Osteoblast (primary cell): ENCODE results near the gene VPS26C. TPM values are rescaled to one million over a fixed set of nuclear protein-coding genes. Genes with fewer than 3 reads are reported as not detected.

Experiments used
- DNase-seq: peaks from one replicate; pipeline ENCODE4 v3.0.0; 2011; ENCODE audit warnings: low spot score, mixed read lengths; ENCODE audit not compliant: insufficient read length; ENCODE audit errors: missing footprints
- H2AFZ ChIP-seq: 2 replicates; pipeline ENCODE4 v1.6.0; 2011; ENCODE audit warnings: mild to moderate bottlenecking, low read length
- H3K27ac ChIP-seq: 2 replicates; pipeline ENCODE4 v1.5.1; 2011; ENCODE audit warnings: mild to moderate bottlenecking, low read depth, low read length, moderate library complexity
- H3K27me3 ChIP-seq: 2 replicates; pipeline ENCODE4 v1.6.0; 2012; ENCODE audit warnings: mild to moderate bottlenecking, control low read depth, inconsistent platforms, low read length, moderate library complexity; ENCODE audit not compliant: insufficient read depth
- H3K36me3 ChIP-seq: 2 replicates; pipeline ENCODE4 v1.5.1; 2011; ENCODE audit warnings: mild to moderate bottlenecking, low read length, control low read depth, moderate library complexity; ENCODE audit not compliant: insufficient read depth
- H3K4me1 ChIP-seq: 2 replicates; pipeline ENCODE4 v1.5.1; 2011; ENCODE audit warnings: mild to moderate bottlenecking, low read length, control low read depth, moderate library complexity; ENCODE audit not compliant: insufficient read depth
- H3K4me2 ChIP-seq: 2 replicates; pipeline ENCODE4 v1.6.0; 2011; ENCODE audit warnings: mild to moderate bottlenecking, low read length; ENCODE audit not compliant: insufficient read depth
- H3K4me3 ChIP-seq: fragments of 200-600 bp; sonication (generic); 3 replicates; pipeline ENCODE4 v1.5.1; 2012; ENCODE audit warnings: mild to moderate bottlenecking, low read length, inconsistent platforms; ENCODE audit not compliant: insufficient read depth
- H3K79me2 ChIP-seq: 2 replicates; pipeline ENCODE4 v1.6.0; 2012; ENCODE audit warnings: mild to moderate bottlenecking, low read length, control low read depth, inconsistent platforms; ENCODE audit not compliant: insufficient read depth
- H3K9me3 ChIP-seq: 2 replicates; pipeline ENCODE4 v1.5.1; 2011; ENCODE audit warnings: low read depth, low read length, control low read depth
- H4K20me1 ChIP-seq: 2 replicates; pipeline ENCODE4 v1.6.0; 2012; ENCODE audit warnings: mild to moderate bottlenecking, low read length, control low read depth; ENCODE audit not compliant: insufficient read depth
- CTCF ChIP-seq: IDR thresholded peaks from 2 replicates; pipeline ENCODE4 v1.5.1; 2011; ENCODE audit warnings: mild to moderate bottlenecking, low read depth, low read length, moderate library complexity; ENCODE audit errors: extremely low read depth
- total RNA-seq: library from RNA; depleted of rRNA; stranded (reverse); fragments of >200 nt; gene quantifications from 2 replicates; pipeline ENCODE4 v1.2.3, GENCODE V29; 2012

Gene VPS26C
- total RNA-seq, 1 donor, result 91.9 TPM

- Histone ChIP-seq H3K9me3 (no peaks in the 10 kb centered on the region), H4K20me1 (no peaks in the 10 kb centered on the region), H3K27ac (peak overlapping the region; percentile 50), H3K36me3 (peaks cover 25% of the 10 kb centered on the region), H2AFZ (peak overlapping the region; percentile 90), H3K27me3 (no peaks in the 10 kb centered on the region), H3K4me3 (peak overlapping the region; percentile 79), H3K79me2 (peaks cover 2% of the 10 kb centered on the region), H3K4me2 (peak overlapping the region; percentile 93), H3K4me1 (peaks cover 13% of the 10 kb centered on the region)
- DNase-seq, result peak; percentile 92
- TF ChIP-seq CTCF, result peak; percentile 31
Observed at GRCh38 chr21:37220433-37220980, 46.6 kb downstream of the VPS26C start.

- peak overlapping the region; percentile 93 for H3K4me2 ChIP-seq
- H3K9me3 ChIP-seq, result no peaks in the 10 kb centered on the region
- H3K36me3 ChIP-seq, result peaks cover 19% of the 10 kb centered on the region
- no peak for TF ChIP-seq CTCF
- H3K79me2 ChIP-seq, result peaks cover 2% of the 10 kb centered on the region
- H3K27me3 ChIP-seq, result no peaks in the 10 kb centered on the region
- H2AFZ ChIP-seq, result peak overlapping the region; percentile 90
- no peak for DNase-seq
- peak overlapping the region; percentile 79 for H3K4me3 ChIP-seq
- H3K4me1 ChIP-seq, result peaks cover 13% of the 10 kb centered on the region
- no peaks in the 10 kb centered on the region for H4K20me1 ChIP-seq
- H3K27ac ChIP-seq, result no peak overlapping the region
Observed at GRCh38 chr21:37219761-37220432, 47.2 kb downstream of the VPS26C start.

- Histone ChIP-seq H3K79me2 (no peaks in the 10 kb centered on the region), H4K20me1 (no peaks in the 10 kb centered on the region), H3K4me1 (peaks cover 2% of the 10 kb centered on the region), H3K4me2 (no peak overlapping the region), H3K4me3 (no peak overlapping the region), H3K27me3 (no peaks in the 10 kb centered on the region), H2AFZ (no peak overlapping the region), H3K9me3 (no peaks in the 10 kb centered on the region), H3K27ac (no peak overlapping the region), H3K36me3 (no peaks in the 10 kb centered on the region)
- TF ChIP-seq CTCF, result no peak
- DNase-seq, result no peak
Observed at GRCh38 chr21:37214952-37215351, 52.2 kb downstream of the VPS26C start.

- no peak for DNase-seq
- H3K27ac ChIP-seq, result no peak overlapping the region
- H4K20me1 ChIP-seq, result peaks cover 2% of the 10 kb centered on the region
- no peak overlapping the region for H2AFZ ChIP-seq
- no peak overlapping the region for H3K4me3 ChIP-seq
- no peaks in the 10 kb centered on the region for H3K36me3 ChIP-seq
- no peaks in the 10 kb centered on the region for H3K79me2 ChIP-seq
- no peak overlapping the region for H3K4me2 ChIP-seq
- peaks cover 13% of the 10 kb centered on the region for H3K4me1 ChIP-seq
- H3K27me3 ChIP-seq, result no peaks in the 10 kb centered on the region
- no peaks in the 10 kb centered on the region for H3K9me3 ChIP-seq
- TF ChIP-seq CTCF, result no peak
Observed at GRCh38 chr21:37210799-37211198, 56.3 kb downstream of the VPS26C start.
